ENCODE measurements around the gene CDK4. TPM values are rescaled to one million over a fixed set of nuclear protein-coding genes. Genes with fewer than 3 reads are reported as not detected.
"Not testable (repeated sequence)": the region's sequence is repeated elsewhere in the genome, so short reads cannot be mapped to it uniquely, and the experiment has no call there.

Gene CDK4
- total and polyA plus RNA-seq, 2 of the 4 experiments (the other 2 are of a cell fraction), result 261 to 297 TPM

- H2BK5ac ChIP-seq (ENCODE audit: low read depth, low read length, poor library complexity, severe bottlenecking); H3K4me3 ChIP-seq (ENCODE audit: insufficient read depth, low read depth, low read length); POLR2A ChIA-PET (ENCODE audit: unreplicated experiment); H2BK20ac ChIP-seq (ENCODE audit: low read depth, low read length); H3K9ac ChIP-seq (ENCODE audit: low read depth, low read length); CTCF ChIA-PET; H3K4me2 ChIP-seq (ENCODE audit: low read depth, low read length); H3K4me1 ChIP-seq (ENCODE audit: control insufficient read depth, insufficient read depth, low read length); H2AFZ ChIP-seq (replicated peaks; ENCODE audit: low read length, poor library complexity); H3K14ac ChIP-seq (replicated peaks; ENCODE audit: low read depth, low read length); H4K91ac ChIP-seq (ENCODE audit: insufficient read depth, low read depth, low read length); H3K18ac ChIP-seq (ENCODE audit: low read depth, low read length); dilution Hi-C loops (cut with HindIII; ENCODE audit: low sequenced_read_pairs, unreplicated experiment); BruUV-seq (replicated peaks); H3K9me1 ChIP-seq (ENCODE audit: insufficient read depth, low read length); H3K23ac ChIP-seq (ENCODE audit: low read depth, low read length); H2AK5ac ChIP-seq (ENCODE audit: low read depth, low read length); H4K5ac ChIP-seq (ENCODE audit: low read depth, low read length); H3K27me3 ChIP-seq (ENCODE audit: control insufficient read depth, insufficient read depth, low read length); H2AK9ac ChIP-seq (replicated peaks; ENCODE audit: low read depth, low read length, poor library complexity); H3K4ac ChIP-seq (ENCODE audit: low read depth, low read length); H2BK120ac ChIP-seq (ENCODE audit: low read depth, low read length); H4K20me1 ChIP-seq (ENCODE audit: insufficient read depth, low read length); H3K27ac ChIP-seq (ENCODE audit: insufficient read depth, low read length); in situ Hi-C loops (cut with MboI; ENCODE audit: low sequenced_read_pairs); H3K79me1 ChIP-seq (ENCODE audit: low read depth in 1 of 2, low read length in 2 of 2); ATAC-seq (ENCODE audit: low read depth); H4K8ac ChIP-seq (ENCODE audit: low read depth in 2 of 2, low read length in 2 of 2); H3K9me3 ChIP-seq (ENCODE audit: control insufficient read depth, insufficient read depth, low read length); DNase-seq; H3K56ac ChIP-seq (ENCODE audit: extremely low read depth, insufficient read depth, low read length); intact Hi-C loops (cut with micrococcal nuclease); H2BK15ac ChIP-seq (ENCODE audit: low read depth, low read length): not testable (repeated sequence)
- WGBS, 2 experiments (ENCODE audit: extremely low coverage in 2 of 2, insufficient read length in 1 of 2), result no CpG with 5 or more reads among the region's 6 CpGs
- H3K36me3 ChIP-seq (ENCODE audit: control insufficient read depth, insufficient read depth, low read length), result peaks cover 45% of the 10 kb centered on the region
Measured at GRCh38 chr12:57715036-57715748, 36.9 kb downstream of the CDK4 start.

Measured in IMR-90 (cell line).